ENCODE measurements around the gene CLDN7. TPM values are rescaled to one million over a fixed set of nuclear protein-coding genes. Genes with fewer than 3 reads are reported as not detected.

Gene CLDN7
- total RNA-seq, 4 donors from 2014 or later, result 7.7 to 14.5 (median 11.0) TPM

DNA sequence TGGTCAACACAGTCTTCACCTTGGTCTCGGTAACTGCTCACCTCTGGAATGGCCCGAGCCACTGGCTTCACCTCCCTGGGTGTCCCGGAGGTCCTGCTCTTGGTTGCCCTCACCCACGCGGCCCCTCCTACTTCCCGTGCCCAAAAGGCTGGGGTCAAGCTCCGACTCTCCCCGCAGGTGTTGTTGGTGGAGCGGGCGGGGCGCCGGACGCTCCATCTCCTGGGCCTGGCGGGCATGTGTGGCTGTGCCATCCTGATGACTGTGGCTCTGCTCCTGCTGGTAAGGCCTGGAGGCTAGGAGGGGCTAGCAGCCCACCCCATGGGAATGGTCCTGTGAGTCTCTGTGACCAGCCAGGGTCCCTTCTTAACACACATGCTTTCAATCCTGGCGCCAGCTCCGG, 22.6 kb upstream of the CLDN7 start:
- Histone ChIP-seq H3K4me3 (no peak overlapping the region), H3K9me3 (no peaks in the 10 kb centered on the region), H3K27me3 (peaks cover 23% of the 10 kb centered on the region), H3K4me1 (peaks cover 34% of the 10 kb centered on the region), H3K36me3 (no peaks in the 10 kb centered on the region), H3K27ac (no peak overlapping the region)
- no peak for DNase-seq (ENCODE audit: low spot score in 2 of 2)
- 90% methylated on average over 15 of the region's 16 CpGs for WGBS
- TF ChIP-seq, protein P1, sequence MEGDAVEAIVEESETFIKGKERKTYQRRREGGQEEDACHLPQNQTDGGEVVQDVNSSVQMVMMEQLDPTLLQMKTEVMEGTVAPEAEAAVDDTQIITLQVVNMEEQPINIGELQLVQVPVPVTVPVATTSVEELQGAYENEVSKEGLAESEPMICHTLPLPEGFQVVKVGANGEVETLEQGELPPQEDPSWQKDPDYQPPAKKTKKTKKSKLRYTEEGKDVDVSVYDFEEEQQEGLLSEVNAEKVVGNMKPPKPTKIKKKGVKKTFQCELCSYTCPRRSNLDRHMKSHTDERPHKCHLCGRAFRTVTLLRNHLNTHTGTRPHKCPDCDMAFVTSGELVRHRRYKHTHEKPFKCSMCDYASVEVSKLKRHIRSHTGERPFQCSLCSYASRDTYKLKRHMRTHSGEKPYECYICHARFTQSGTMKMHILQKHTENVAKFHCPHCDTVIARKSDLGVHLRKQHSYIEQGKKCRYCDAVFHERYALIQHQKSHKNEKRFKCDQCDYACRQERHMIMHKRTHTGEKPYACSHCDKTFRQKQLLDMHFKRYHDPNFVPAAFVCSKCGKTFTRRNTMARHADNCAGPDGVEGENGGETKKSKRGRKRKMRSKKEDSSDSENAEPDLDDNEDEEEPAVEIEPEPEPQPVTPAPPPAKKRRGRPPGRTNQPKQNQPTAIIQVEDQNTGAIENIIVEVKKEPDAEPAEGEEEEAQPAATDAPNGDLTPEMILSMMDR (IDR thresholded peaks at IDR 0.05), result no peak
- TF ChIP-seq POLR2A (IDR thresholded peaks at IDR 0.05), result no peak
- TF ChIP-seq EP300 (IDR thresholded peaks at IDR 0.05), result no peak
- no peak for TF ChIP-seq POLR2AphosphoS5 (IDR thresholded peaks at IDR 0.05)

DNA sequence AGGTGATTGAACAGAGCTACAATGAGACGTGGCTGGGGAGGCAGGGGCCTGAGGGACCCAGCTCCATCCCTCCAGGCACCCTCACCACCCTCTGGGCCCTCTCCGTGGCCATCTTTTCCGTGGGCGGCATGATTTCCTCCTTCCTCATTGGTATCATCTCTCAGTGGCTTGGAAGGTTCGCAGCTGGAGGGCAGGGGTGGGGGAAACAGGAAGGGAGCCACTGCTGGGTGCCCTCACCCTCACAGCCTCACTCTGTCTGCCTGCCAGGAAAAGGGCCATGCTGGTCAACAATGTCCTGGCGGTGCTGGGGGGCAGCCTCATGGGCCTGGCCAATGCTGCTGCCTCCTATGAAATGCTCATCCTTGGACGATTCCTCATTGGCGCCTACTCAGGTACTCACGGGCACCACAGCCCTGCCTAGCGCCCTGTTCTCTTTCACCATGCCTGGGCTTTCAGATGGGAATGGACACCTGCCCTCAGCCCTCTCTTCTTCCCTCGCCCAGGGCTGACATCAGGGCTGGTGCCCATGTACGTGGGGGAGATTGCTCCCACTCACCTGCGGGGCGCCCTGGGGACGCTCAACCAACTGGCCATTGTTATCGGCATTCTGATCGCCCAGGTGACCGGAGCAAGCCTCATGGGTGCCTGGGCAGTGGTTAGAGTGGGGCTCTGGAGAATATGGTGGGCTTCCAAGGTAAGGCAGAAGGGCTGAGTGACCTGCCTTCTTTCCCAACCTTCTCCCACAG, 21.4 kb upstream of the CLDN7 start:
- TF ChIP-seq POLR2AphosphoS5 (IDR thresholded peaks at IDR 0.05) (no peak), POLR2A (IDR thresholded peaks at IDR 0.05) (no peak), EP300 (IDR thresholded peaks at IDR 0.05) (no peak)
- TF ChIP-seq, protein P1 (IDR thresholded peaks at IDR 0.05), result no peak
- peaks cover 34% of the 10 kb centered on the region for H3K4me1 ChIP-seq
- H3K36me3 ChIP-seq, result no peaks in the 10 kb centered on the region
- DNase-seq (ENCODE audit: low spot score in 2 of 2), result no peak
- WGBS, result 84% methylated on average over 18 of the region's 18 CpGs
- H3K4me3 ChIP-seq, result no peak overlapping the region
- H3K27ac ChIP-seq, result no peak overlapping the region
- no peaks in the 10 kb centered on the region for H3K9me3 ChIP-seq
- H3K27me3 ChIP-seq, result peaks cover 10% of the 10 kb centered on the region

DNA sequence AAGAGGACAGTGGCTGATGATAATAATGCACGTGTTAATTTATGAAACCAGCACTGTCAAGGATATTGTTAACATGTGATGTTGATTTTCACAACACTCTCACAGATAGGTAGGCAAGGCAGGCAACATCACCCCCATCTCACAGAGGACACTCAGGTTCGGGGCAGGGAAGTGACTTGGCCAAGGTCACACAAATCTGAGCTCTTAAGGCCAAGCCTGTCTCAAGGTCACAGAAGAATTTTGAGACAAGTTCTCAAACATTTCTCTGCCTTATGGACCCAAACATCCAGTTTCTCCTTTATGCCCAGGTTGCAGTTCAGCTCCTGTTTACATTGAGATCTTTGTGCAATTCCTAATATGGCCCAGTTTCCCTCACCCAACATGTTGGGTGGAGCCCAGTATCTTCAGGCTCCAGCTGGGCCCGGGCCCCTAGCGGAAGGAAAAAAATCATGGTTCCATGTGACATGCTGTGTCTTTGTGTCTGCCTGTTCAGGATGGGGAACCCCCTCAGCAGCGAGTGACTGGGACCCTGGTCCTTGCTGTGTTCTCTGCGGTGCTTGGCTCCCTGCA, 20.6 kb upstream of the CLDN7 start:
- Histone ChIP-seq H3K36me3 (no peaks in the 10 kb centered on the region), H3K9me3 (no peaks in the 10 kb centered on the region), H3K27me3 (peaks cover 6% of the 10 kb centered on the region), H3K4me3 (peak overlapping the region; percentile 53), H3K4me1 (peaks cover 34% of the 10 kb centered on the region), H3K27ac (peak overlapping the region; percentile 73)
- no peak for DNase-seq (ENCODE audit: low spot score in 2 of 2)
- 46% methylated on average over 6 of the region's 6 CpGs for WGBS
- no peak for TF ChIP-seq EP300 (IDR thresholded peaks at IDR 0.05)
- no peak for TF ChIP-seq POLR2A (IDR thresholded peaks at IDR 0.05)
- TF ChIP-seq, protein P1 (IDR thresholded peaks at IDR 0.05), result no peak
- TF ChIP-seq POLR2AphosphoS5 (IDR thresholded peaks at IDR 0.05), result no peak

DNA sequence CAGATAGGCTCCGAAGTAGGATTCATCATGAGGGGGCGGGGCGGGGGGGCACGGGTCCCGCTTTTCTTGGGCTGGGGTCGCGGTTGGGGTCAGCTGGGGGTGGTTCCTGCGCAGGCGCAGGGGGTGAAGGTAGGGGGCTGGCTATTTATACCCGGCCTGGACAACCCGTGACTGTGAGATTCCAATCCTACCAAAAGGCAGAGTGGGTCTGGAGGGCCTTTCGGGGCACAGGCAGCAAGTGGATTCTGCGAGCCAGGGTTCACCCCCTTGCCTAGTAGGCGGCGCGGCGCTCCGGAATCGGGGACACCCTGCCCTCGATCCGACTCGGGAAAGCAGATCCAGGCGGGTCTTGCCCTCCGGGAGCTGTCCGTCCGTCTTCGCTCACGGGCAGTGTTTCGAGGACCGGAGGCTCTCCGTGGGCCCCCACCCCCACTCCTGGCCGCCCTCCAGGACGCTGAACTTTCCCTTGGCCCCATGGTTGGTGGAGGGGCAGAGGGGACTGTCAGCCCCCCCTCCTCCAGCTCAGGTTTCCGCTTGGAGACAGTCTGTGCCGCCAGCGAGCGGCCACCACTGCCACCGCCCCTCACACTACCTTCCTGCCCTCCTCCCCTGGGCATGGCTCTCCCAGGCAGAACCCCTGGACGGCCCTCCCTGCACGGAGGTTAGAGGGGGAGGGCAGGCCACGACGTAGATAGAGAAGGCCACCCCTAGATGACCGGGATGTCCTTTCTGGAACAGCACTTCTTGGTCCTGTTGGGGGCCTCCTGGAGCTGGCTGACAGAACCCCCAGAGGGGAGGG, 19.9 kb upstream of the CLDN7 start:
- TF ChIP-seq, protein P1 (IDR thresholded peaks at IDR 0.05), result no peak
- TF ChIP-seq EP300 (IDR thresholded peaks at IDR 0.05) (no peak), POLR2AphosphoS5 (IDR thresholded peaks at IDR 0.05) (no peak), POLR2A (IDR thresholded peaks at IDR 0.05) (no peak)
- Histone ChIP-seq H3K36me3 (no peaks in the 10 kb centered on the region), H3K9me3 (no peaks in the 10 kb centered on the region), H3K4me1 (peaks cover 34% of the 10 kb centered on the region), H3K4me3 (peak overlapping the region; percentile 53), H3K27me3 (peaks cover 3% of the 10 kb centered on the region), H3K27ac (peak overlapping the region; percentile 73)
- no peak for DNase-seq (ENCODE audit: low spot score in 2 of 2)
- WGBS, result 9% methylated on average over 8 of the region's 43 CpGs
